Measurements from ENCODE around the gene STK39.

Gene STK39

GRCh38 chr2:168064011-168064998 lies 183.1 kb downstream of the STK39 start:
- in situ Hi-C loops (cut with HindIII; ENCODE audit: low sequenced_read_pairs) = no loop called here
- DNase-seq (ENCODE audit: low read depth) = no peak
- TF ChIP-seq CTCF (IDR thresholded peaks at IDR 0.05; ENCODE audit: low read depth, low read length, missing control alignments) = no peak
- H3K4me3 ChIP-seq (ENCODE audit: low read depth, low read length) = no peak overlapping the region

- in situ Hi-C loops (cut with HindIII; ENCODE audit: low sequenced_read_pairs) = no loop called here
- H3K4me3 ChIP-seq (ENCODE audit: low read depth, low read length) = no peak overlapping the region
- DNase-seq (ENCODE audit: low read depth) = no peak
- no peak for TF ChIP-seq CTCF (IDR thresholded peaks at IDR 0.05; ENCODE audit: low read depth, low read length, missing control alignments)
Observed at GRCh38 chr2:168062936-168063335, 184.5 kb downstream of the STK39 start.

GRCh38 chr2:168062054-168062453 lies 185.3 kb downstream of the STK39 start:
- TF ChIP-seq CTCF (IDR thresholded peaks at IDR 0.05; ENCODE audit: low read depth, low read length, missing control alignments) = no peak
- no peak overlapping the region for H3K4me3 ChIP-seq (ENCODE audit: low read depth, low read length)
- no peak for DNase-seq (ENCODE audit: low read depth)
- in situ Hi-C loops (cut with HindIII; ENCODE audit: low sequenced_read_pairs) = no loop called here

- DNase-seq (ENCODE audit: low read depth) = no peak
- in situ Hi-C loops (cut with HindIII; ENCODE audit: low sequenced_read_pairs) = no loop called here
- H3K4me3 ChIP-seq (ENCODE audit: low read depth, low read length) = no peak overlapping the region
Observed at GRCh38 chr2:168060986-168061750, 186.2 kb downstream of the STK39 start.

GRCh38 chr2:168059758-168060157 lies 187.6 kb downstream of the STK39 start:
- in situ Hi-C loops (cut with HindIII; ENCODE audit: low sequenced_read_pairs) = no loop called here
- no peak overlapping the region for H3K4me3 ChIP-seq (ENCODE audit: low read depth, low read length)
- TF ChIP-seq CTCF (IDR thresholded peaks at IDR 0.05; ENCODE audit: low read depth, low read length, missing control alignments) = no peak
- no peak for DNase-seq (ENCODE audit: low read depth)

More at GRCh38 chr2:168060986-168061750, 186.2 kb downstream of the STK39 start:
- no peak for TF ChIP-seq CTCF (IDR thresholded peaks at IDR 0.05; ENCODE audit: low read depth, low read length, missing control alignments)

- no peak for DNase-seq (ENCODE audit: low read depth)
- in situ Hi-C loops (cut with HindIII; ENCODE audit: low sequenced_read_pairs) = no loop called here
- H3K4me3 ChIP-seq (ENCODE audit: low read depth, low read length) = no peak overlapping the region
- TF ChIP-seq CTCF (IDR thresholded peaks at IDR 0.05; ENCODE audit: low read depth, low read length, missing control alignments) = no peak
Observed at GRCh38 chr2:168058675-168059074, 188.7 kb downstream of the STK39 start.

All from astrocyte of the cerebellum (primary cell).